Stimulated activated CD8-positive, alpha-beta memory T cell treated with anti-CD3 and anti-CD28 coated beads, Interleukin-12 subunit alpha, Interleukin-12 subunit beta, amount 100 ng/mL, for 4 hours (primary cell): ENCODE measurements around the gene RTL10.

ENCODE experiments used
- DNase-seq: peaks from one replicate; pipeline ENCODE4 v3.0.0-alpha.2; 2020; ENCODE audit warnings: low read depth

RTL10 gene

DNA sequence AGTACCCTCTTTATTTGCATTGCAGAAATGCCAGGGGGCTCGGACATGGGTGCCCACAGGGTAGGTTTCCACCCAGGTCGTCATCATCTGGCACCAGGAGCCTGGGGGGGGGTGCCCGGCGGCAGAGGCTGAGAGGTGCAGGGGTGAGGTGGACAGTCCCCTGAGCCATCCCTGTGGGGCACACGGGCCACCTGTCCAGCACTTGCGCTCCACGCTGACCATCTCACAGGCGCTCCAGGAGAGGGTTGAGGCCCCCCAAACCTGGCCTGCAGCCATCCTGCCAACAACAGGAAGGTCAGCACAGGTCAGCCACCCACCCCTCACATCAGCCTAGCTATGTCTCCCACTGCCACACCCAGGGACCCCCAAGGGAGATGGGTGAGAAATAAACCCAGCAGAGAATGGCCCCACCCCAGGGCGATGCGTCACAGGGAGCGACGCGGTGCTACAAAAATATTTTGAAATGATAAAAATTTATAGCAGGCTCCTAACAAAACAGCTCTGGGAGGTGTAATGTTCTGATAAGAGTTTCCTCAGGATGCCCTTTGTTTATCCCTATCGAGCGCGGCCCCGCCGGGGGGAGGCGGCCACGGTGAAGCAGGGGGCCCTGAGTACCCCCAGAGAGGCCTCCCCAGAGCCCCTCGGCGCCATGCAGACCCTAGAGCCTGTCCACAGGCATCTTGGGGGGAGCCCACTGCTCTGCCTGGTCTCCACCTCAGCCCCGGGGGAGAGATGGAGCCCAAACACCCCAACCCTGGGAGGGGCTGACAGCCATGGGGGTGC is 21.0 kb upstream of the RTL10 start:
- no peak for DNase-seq

DNA sequence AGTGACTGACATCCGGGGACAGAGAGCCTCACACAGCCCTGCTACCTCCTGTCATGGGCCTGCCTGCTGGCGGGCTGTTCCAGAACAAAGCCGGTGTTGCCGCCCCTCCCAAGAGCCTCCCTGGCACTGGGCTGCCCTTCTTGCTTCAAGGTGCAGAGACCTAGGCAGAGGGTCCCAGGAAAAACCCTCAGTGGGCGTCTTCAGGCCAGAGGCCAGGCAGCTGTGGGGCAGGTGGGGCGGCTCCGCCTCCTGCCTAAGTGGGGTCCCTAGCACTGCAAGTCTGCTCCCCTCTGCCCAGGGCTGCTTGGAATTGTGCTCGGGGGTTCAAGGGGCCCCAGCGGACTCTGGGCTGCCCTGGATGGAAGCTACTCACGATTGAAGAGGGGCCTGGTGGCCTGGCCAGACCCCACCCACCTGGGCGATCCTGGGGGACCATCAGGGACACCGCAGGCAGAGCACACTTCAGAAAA is 20.4 kb upstream of the RTL10 start:
- no peak for DNase-seq

DNA sequence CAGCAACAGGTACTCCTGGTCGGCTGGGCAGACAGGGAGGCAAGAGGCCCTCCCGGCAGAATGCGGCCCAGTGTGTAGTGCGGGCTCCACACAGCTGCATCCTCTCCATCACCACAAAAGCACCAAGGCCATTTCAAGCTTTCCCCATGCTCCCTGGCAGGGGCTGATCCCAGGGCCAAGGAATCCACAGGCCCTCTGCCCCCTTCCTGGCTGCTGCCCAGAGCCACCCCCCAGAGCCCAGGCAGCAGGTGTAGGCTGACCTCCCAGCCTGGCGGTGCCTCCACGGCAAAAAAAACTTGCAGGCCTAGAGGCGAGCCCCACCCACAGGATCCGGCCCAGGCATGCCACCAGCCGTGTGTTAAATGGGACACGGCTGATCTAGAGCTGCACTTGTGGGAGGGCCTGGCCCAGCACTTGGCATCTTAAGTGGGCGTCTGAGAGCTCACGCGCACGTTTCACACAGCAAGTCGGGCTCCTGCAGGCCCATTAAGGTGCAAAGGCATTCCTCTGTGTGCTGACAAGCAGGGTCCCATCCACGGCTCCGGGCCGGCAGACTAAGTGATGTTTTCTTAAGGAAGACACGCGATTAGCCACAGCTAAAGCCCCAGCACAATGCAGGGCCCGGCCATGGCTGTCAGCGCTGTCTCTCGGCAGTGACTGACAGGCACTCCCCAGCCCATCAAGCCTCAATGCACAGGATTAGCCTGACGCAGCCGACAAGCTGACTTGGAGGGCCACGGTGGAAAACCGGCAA is 19.8 kb upstream of the RTL10 start:
- no peak for DNase-seq

- DNase-seq = no peak
Observed at GRCh38 chr22:19873960-19874306, 19.3 kb upstream of the RTL10 start.

DNA sequence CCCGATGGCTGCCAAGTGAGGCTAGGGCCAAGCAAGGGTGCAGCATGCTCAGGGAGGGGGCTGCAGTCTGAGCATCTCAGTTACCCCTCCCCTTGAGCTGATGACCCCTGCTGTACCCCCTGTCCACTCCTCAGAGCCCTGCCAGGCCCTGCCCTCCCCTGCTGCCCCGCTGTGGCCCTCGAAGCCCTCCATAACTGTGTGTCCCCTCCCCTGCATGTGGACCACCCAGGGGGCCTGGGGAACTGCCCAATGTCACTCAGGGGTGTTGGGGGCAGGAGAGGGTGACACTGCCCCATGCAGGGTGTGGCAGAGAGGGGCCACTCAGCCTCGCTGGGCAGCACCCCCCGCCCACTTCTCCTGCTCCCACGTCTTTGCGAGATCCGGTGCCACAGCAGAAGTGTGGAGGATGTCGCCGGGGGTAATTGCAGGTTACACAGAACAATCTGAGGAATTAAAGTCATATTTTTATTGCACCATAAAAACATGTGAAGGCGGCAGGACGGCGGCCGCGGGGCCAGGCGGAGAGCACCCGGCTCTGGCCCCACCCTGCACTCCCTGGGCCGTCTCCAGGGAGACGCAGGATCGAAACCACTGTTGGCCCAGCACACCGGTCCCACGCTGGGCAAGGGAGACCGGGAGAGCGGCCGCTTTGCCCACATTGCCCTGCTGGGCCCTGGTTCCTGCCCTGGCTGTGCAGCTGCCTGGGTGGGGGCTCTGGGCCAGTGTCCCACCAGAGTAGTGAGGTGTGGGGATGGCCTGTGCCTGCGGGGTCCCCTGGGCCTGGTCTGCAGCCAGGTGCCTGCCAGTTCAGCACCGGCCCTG is 18.7 kb upstream of the RTL10 start:
- DNase-seq = no peak

DNA sequence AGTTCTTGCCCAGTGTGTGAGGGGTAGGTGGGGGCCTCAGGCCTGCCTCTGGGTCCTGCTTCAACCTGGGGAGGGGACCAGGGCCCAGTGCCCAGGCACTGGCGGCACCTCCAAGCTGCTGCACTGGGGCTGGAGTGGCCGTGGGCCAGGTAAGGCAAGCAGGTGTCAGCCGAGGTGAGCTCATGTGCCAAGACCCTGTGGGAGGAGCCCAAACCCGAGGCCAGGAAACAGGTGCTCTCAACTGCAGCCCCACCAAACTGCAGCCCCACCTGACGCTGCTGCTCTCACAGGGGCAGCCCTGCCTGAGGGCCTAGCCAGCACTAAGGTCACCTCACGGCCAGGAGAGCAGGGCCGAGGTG is 18.1 kb upstream of the RTL10 start:
- DNase-seq = no peak

DNA sequence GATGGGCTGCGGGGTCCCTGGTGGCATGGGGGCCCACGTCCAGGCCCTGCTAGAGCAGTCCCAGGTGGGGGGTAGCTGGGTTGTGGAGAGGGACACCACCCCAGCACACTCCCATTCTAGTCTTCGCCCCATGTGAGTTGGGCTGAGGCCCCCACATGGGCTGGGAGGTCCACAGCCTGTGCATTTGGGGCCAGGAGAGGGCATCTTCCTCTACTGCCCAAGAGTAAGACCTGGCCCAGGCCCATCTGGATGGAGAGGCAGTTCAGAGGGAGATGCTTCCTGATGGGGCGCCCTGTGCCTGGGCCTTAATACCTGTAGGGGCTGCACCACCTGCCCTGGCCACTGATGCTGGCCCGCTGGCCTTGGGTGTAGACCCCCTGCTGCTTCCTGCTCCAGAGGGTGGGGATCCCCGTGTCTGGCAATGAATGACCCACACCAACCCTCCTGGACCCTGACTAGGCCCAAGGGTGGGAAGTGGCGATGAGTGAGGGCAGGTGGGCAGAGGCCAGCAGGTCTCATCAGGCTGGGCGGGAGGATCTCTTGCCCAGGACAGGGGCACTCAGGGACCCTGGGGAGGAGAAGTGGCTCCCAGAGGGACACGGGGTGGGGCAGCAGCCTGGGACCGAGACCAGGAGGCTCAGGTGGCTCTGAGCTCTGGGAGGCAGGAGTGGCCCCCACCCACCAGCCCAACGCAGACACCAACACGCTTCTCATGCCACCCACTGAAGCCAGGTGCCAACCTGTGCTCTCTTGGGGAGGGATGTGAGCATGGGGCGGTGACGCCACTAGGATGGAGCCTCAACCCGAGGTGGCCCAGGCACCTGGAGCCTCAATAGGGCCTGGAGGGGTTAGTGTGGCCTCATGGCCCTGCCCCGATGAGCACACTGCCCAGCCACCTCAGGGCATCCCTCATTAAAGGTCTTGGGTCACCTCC is 17.4 kb upstream of the RTL10 start:
- DNase-seq = no peak

GRCh38 chr22:19871023-19871844 is 16.6 kb upstream of the RTL10 start:
- no peak for DNase-seq

- DNase-seq = no peak
Observed at GRCh38 chr22:19870153-19871022, 15.7 kb upstream of the RTL10 start.

DNA sequence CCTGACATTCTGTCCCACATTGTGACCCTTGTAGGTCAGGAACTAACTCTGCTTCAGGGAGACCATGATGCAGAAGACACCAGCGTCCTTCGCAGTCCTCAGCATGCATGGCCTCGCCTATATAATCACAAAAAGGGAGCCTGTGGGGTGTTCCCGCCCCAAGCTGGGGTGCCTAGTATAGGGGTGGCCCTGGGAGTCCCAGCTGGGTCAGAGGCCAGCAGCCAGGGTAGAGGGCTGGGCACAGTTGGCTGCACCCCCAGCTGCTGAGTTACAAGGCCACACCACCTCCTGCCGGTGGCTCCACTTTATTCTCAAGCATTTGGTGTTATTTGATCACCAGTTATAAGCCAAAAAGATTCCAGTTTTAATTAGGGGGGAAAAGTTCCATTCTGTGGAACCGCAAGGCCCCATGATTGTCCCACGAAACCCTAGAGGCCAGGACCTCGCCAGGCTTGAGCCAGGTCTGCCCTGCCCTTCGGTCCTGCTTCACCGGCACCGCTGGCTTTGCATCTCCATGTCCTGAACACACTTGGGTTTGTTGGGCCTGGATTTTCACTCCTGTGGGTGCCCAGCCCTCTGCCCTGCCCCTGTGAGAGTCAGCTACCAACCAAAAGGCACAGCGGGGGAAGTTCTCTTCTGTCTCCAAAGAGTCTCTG is 15.0 kb upstream of the RTL10 start:
- no peak for DNase-seq

DNA sequence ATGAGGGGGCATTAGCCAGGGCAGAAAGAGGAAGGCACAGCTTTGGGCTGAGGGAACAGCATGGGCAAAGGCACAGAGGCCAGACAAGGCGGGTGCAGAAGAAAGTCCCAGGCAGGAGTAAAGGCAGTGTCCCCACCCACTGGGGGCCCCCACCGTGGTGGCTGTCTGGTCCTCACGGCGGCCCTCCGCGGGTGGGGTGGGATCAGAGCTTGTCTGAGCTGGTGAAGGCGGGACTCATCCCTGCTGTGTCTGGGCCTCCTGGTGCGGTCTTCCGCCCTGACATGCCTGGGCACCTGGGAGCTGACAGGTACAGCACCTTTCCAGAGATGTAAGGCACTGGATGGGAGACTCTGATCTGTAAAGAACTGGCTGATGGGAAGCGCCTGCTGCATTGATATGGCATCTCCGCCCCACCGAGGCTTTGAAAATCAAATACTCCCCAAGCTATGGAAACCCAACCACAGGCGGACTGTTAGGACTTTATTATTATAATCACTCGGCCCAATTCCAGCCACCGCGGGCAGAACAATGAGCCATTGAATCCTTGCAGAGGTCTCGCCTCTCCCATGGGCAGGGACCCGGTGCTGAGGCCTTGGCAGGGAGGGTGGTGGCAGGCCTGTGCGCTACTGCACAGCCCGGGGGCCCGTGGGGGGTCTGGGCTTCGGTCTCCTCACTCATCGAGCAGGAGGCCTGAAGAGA is 14.2 kb upstream of the RTL10 start:
- DNase-seq = no peak

GRCh38 chr22:19868333-19868732 is 13.7 kb upstream of the RTL10 start:
- no peak for DNase-seq

DNA sequence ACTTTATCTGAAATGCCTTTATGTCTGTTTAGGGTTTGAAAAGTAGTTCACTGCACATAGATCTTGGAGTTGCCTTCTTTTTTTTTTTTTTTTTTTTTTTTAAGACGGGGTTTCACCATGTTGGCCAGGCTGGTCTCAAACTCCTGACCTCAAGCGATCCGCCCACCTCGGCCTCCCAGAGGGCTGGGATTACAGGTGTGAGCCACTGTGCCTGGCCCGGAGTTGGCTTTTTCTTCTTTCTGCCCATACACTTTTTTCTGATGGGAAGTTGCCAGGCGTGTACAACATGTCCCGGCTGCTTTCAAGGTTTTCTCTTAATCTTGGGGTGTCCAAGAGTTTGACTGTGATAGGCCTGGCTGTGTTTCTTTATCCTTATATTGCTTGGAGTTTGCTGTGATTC is 12.9 kb upstream of the RTL10 start:
- DNase-seq = no peak

- no peak for DNase-seq
Observed at GRCh38 chr22:19866665-19867009, 12.0 kb upstream of the RTL10 start.

GRCh38 chr22:19865141-19865829 is 10.6 kb upstream of the RTL10 start:
- no peak for DNase-seq

- no peak for DNase-seq
Observed at GRCh38 chr22:19864538-19865106, 9.9 kb upstream of the RTL10 start.

GRCh38 chr22:19863571-19863970 is 8.9 kb upstream of the RTL10 start:
- no peak for DNase-seq
